GM04504 (cell line): ENCODE results near the gene ZBTB34.

Experiments used
- DNase-seq: peaks from one replicate; pipeline ENCODE4 v3.0.0-alpha.2; 2012; ENCODE audit warnings: low read depth

ZBTB34 gene

DNA sequence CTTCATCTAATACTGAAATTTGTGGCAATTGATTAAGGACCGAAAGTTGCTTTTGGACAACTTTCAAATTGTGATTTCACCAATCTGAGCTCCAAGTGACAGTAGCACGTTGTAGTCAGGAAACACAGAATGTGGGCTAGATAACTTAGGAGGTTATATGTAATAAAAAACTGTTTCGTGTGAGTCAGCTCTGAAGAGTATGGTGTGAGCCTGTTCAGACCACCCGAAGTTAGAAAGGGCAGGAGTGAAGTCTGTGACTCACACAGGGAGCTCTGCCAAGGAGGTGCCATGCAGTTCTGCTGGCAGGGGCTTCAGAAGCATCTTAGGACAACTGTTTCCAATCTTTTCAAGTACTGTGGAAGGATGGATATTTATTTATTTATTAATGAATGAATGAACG is 16.4 kb upstream of the ZBTB34 start:
- peak; percentile 51 for DNase-seq

DNA sequence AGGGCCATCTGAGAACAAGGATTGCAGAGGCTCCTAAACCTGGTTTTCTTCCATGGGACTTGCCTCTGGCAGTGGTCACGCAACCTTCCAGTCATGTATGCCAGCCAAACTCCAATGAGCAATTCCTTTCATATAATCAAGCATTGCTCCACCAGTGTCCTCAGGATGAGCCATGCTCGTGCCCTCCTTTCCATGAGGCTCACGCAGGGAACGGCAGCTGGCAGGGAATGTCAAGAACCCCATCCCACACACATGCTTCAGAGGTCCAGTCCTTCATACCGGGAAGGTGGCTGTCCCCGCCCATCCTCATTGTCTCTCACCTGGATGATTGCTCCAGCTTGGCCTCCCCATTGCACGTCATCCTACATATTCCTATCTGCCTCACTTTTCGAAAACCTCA is 13.4 kb upstream of the ZBTB34 start:
- no peak for DNase-seq

DNA sequence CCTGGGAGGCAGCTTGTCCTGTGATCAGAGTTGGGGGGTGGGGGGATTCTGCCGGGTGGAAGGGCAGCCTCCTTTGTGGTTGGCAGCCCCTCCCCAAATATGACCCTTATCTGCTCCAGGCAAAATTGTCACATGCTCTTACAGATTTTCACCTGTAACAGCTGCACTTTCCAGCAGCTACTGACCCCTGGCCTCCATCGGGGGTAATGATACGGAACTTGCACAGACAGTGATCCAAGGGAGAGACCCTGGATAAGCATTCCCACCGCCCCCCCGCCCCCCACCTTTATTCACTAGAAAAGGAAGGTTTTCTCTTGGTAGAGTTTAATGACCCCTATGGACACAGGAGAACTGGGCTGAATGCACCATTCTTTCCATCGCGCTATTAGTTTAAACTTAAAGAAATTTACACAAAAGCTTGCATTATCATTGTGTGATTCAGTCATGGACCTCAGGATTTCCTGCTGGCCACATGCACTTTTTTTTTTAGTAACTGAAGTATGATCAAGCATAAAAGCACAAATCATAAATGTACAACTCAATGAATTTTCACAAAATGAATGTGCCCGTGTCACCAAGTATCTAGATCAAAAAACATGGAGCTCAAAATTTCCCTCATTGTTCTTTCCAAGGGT is 10.7 kb upstream of the ZBTB34 start:
- DNase-seq: no peak

DNA sequence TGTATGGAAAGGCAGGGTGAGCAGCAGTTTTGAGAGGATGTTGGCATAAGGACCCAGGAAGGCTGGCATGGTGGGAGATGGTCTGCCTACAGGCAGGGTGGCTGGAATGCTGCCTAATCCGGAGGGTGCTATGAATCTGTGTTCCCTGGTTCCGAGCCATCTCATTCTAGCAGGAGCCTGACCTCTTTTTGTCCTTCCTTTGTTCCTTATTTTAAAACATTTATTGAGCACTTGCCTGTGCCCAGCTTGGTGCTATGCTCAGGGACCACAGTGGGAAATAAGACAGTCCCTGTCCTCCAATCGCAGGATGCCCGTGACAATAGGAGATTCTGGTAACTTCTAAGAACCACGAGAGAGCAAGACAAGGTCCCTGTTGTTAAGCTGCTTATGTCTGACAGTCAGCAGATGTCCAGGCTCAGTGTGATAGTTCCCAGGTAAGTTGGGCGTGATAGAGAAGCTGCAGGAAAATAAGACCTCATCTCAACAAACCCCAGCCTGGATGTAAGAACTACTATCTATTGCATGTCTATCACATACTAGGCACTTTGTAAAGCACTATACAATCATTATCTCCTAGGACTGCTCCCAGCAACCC is 9.1 kb upstream of the ZBTB34 start:
- no peak for DNase-seq

DNA sequence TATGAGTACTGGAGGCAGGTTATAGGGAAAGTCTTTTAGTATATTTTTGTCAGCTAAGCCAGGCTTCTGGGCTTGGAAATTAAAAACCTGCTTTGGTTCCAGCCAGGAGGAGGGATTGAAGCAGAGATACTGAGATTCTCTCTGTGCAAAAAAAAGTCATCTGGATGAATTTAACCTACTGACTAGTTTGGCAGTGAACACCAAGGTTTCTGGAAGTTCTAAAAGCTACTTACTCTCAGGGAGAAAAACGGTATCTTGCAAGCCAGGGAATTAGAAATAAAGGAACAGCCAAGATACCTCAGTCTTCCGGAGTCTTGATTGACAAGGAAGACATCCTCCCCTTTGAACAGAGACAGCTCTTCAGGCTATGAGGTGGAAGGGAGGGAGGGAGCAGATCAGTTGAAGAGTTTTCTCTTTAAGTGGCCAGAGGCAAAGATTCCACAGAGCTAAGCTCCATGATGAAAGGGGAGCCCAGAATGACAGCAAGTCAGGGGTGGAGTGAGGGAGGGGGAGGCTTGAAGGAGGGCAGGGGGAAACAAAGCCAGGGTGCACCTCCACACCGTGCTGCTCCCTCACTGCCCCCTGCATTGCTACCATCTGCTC is 8.3 kb upstream of the ZBTB34 start:
- no peak for DNase-seq

DNA sequence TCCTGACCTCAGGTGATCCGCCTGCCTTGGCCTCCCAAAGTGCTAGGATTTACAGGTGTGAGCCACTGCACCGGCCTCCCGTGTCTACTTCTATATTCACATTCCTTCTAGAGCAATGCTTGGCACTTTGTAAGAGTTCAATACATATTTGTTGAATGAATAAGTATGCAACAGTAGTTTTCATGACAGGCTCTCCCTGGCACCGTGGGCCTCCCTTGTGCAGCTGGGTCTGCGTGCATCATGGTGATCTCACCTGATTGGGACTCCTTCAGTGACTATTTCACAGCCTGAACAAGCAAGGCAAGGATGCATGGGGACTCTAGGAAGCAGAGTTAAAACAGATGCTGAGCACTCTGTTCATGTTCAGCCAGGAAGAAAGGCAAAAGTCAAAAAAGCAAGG is 6.8 kb upstream of the ZBTB34 start:
- DNase-seq: no peak

DNA sequence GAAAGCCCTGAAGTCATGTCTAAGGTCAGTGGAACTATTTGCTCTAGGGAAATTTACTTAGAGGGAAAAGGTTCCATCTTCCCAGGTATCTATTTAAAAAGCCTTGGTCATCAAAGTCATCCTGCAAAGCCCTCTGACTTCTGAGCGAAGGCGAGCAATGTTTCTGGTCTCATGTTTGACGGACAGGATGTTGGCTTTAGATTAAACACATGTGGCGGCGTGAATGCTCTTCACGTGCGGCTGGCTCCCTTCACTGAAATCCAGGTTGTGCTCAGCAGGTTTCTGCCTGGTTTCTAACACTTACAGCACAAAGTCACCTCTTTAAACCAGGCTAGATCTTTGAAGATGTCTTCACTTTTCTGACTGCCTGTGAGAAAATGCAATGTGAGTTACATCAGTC is 5.7 kb upstream of the ZBTB34 start:
- DNase-seq: no peak

DNA sequence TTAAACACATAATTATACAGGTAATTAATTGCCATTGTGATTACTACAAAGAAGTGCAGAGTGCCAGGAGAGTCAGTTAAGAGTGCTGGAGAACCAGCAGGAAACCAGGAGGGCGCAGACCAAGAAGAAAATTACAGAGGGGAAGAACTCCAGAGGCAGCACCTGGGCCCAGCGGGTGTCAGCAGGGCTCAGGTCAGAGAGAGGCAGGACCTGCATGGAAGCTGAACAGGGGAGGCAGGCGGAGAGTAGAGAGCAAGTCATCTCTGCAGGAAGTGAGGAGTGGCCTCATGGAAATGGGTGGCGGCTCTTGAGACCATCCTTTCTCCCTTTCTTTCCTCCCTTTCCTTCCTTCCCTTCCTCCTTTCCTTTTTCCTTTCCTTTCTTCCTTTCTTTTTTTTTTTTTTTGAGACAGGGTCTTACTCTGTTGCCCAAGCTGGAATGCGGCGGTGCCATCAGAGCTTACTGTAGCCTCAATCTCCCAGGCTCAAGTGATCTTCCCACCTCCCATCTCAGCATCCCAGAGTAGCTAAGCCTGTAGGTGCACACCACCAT is 4.0 kb upstream of the ZBTB34 start:
- no peak for DNase-seq

DNA sequence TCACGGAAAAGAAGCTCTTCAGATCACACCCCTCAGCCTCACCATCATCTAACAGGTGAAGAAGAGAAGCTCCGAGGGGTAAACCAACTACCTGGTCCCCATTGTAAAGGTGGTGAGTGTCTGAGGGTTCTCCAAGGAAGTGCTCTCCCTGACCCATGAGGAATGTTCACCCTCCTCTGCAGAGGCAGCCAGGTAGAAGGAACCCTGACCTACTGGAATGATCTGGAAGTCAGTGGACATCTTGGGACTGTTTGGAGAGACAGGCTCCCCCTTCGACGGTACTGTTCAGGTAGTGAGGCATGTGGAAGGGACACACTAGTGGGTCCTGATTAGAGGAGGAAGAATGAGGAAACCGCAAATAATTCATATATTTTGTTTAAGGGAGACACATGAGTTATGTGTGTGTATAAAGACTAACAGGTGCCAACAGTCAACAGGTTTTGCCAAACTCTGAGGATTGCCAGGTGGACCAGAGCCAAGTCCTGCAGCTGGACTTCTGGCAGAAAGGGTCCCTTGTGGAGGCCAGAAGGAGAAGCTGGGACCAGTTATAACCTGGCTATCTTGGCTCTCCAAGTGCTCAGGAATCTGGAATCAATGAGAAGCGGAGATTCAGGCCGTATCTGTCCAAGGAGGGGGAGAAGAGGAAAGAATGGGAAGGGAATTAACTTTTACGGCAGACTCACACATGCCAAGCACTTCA is 3.0 kb upstream of the ZBTB34 start:
- DNase-seq: no peak

DNA sequence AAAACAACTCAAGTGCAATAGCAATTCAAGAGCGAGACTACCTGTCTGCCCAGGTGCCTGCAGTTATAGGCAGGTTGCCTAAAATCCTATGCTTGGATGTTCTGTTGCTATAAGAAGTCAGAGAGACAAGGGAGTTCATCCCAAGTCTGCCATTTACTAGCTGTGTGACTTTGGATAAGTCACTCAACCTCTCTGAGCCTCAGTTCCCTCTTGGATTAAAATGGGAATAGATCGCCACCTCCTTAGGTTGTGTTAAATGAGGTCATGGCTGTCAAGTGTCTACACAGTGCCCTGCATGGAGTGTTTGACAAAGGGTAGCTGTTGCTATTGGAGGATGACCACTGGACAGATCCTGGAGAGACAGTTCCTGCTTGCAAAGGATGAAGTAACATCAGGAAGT is 1.3 kb upstream of the ZBTB34 start:
- no peak for DNase-seq

DNA sequence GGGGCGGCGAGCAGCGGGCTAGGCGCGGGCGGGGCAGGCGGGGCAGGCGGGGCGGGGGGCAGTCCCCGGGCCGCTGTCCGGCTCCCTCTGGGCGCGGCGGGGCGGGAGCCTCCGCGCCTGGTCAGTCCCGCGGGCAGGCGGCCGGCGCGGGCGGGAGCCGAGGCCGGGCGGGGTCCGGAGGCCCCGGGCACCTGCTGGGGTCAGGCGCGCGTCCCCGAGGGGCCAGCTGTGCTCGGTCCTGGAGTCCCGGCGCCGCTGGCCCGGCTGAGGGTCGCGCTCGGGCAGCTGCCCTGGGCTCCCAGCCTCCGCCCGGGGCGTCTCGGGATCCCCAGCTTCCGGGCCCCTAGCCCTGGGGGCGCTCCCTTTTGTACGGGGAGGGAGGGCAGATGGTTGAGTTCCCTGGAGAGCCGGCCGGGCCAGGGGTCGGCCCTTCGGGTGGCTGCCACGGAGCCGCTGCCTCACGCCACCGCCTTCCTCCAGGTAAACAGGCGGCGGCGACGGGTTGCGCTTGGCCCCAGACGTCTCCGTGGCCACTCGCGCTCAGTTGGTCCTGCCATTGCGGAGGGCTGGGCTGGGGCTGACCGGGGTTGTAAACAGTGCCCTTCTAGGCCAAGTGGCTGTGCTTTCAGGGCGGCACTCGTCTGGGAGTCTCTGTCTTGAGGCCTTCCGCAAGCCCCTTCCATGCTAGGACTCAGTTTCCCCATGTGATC is 473 bp downstream of the ZBTB34 start:
- DNase-seq: no peak

DNA sequence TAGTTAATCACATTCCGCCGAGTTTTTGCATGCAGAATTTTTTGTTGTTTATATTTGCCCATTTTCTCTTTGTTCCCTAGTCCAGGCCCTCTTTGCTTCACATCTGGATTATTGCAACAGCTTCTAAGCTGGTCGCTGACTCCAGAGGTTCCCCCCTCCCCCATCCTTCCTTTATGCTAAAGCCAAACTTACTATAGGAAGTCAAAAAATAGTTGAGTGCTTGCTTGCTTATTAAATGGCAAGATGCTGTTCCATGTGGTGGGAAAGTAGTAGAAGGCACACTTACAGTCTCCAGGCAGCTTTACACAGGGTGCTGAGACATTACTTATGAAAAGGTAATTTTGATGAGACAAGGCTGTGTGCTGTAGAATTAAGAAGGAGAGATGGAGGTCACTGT is 1.3 kb downstream of the ZBTB34 start:
- no peak for DNase-seq

DNA sequence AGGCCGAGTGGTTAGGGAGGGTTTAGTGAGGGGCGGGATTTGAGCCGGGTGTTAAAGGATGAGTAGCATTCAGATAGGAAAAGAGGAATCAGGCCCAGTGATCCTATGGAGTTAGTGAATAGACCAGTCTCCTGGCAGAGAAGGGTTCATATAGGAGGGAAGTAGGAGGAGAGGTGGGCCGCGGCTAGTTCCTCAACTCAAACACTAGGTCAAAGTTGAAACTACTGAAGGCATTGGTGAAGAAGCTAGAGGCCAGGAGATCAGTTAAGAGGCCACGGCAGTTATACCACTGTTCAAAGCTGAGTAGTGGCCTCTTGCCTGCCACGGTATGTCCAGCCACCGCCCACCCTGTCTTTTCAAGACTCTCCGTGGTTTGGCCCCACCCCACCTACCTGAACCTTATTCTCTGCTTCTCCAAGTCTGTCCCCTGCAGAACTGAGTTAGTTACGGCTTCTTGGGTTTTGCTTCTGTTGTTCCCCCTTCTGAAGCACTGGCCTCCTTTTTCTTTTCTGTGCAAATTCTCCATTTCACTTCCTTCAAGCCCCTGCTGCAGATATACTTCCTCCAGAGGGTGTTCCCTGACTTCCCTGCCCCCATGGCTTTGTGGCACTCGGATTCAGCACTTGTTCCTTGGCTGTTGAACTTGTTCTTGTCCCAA is 1.8 kb downstream of the ZBTB34 start:
- no peak for DNase-seq

DNA sequence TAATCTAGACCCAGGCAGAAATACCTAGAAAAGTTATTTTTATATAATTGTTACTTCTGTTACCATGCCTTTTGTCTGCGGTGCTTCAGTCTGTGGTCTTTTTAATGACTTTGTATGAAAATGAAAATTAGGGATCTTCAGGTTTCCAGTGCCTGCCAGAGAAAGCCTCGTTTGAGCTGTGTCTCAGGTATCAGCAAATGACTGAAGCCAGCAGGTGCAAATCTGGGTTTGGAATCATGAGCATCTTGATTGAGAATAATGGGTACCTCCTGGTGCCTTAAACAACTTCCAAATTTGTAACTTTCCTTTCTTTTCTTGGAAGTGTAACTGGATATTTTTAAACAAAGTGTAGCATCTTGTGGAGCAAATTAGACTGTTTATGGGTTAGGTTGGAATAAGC is 4.3 kb downstream of the ZBTB34 start:
- DNase-seq: no peak

DNA sequence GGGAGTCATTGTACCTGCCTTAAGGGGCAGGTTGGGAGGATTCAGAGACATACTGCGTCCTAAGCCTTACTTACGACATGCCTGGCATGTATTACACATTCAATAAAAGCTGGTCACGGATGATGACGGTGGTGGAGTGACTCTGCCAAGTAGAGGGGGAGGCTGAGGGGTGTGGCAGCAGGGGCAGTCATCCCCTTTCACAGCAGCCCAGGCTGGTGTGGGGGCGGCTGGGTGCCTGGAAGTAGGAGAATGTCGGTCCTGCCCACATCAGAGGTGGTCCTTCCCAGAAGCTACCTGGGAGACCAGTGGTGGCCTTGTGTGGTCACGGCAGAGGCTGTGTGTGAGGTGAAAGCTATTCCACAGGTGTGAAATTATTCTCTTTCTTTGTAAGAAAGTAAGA is 8.9 kb downstream of the ZBTB34 start:
- no peak for DNase-seq

DNA sequence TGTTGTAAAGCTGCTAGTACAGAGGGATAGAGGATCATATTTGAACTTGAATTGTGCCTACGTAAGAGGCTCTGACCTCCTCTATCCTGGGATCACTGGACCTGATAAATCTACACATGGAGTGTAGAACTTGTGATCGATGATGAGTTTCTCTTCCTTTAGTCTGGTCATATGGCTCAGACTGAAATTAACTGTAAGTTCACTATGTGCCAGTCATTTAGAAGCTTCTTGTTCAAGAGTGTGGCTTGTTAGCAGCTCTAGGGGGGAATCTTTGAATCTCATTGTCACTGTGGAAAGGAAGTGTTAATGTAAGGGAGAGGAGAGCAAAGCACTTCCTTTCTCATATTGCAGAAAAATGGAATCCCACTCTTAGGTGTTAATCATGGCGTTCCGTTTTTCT is 12.1 kb downstream of the ZBTB34 start:
- no peak for DNase-seq

DNA sequence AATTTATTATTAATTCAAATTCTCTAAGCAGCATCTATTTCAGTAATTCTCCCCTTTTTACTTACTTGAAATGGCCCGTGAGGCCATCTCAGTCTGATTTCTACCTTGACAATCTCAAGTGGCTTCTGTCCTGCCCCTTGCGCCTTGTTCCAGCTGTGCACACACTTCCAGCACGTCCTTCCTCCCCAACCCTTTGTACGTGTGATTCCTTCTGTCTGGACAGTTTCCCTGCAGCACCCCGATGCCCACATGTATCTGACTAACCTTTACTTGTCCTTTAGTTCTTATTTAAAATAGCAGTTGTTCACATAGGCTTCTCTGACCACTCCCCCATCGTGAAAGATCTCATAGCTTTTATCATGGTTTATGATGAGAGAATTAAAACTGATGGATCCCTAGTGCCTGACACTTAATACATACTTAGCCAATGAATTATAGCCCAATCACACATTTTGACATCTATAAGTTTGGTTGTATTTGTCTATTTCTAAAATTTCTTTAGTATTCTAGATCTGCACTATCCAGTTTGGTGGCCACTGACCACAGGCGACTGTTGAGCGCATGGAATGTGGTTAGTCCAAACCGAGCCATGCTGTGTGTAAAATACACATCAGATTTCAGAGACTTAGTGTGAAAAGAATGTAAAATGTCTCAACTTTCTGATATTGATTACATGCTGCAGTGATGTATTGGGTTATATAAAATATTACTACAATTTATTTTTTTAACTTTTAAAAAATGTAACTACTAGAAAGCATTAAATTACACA is 14.3 kb downstream of the ZBTB34 start:
- no peak for DNase-seq

DNA sequence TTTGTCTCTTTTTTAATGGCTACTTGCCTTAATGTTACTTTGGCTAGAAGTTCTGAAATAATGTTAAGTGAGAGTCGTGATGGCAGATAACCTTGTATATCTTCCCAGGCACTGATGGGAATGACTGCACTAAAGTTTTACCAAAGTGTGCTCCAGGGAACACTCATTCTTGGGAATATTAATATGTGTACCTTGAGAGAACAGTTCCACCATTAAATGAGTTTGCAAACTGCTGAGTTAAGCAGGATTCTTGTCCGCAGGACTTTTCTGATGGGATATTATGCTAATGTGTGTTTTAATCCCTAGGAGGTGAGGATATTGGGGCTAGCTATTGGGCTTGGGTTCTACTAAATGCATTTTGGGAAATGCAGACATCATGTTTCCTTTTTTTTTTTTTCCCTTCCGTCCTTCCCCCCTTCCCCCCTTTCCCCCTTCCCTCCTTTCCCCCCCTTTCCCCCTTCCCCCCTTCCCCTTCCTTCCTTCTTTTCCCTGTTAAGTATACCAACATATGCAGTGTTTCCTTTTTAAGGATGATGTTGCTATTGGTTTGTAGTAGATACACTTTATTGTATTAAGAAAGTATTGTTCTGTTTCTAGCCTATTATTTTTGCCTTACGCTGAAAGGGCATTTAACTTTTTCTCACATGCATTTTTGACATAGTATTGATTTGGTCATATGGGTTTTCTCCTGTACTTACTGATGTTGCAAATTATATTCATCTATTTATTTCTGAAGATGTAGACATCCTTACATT is 15.5 kb downstream of the ZBTB34 start:
- no peak for DNase-seq

DNA sequence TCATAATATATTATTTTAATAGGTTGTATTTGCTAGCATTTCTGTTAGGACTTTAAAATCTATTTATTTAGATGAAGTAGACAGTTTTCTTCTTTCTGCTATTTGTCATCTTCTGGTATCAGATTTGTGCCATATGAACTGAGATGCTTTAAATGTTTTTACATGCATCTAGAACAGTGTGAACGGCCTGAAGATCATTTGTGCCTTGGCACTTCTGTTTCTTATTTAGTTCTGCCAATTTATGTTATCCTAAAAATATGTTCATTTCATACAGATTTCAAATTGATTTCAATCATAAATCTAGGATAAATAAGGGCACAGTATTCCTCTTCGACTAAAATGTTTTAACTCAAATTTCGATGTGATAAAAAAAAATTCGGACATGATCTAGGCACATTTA is 16.1 kb downstream of the ZBTB34 start:
- no peak for DNase-seq

DNA sequence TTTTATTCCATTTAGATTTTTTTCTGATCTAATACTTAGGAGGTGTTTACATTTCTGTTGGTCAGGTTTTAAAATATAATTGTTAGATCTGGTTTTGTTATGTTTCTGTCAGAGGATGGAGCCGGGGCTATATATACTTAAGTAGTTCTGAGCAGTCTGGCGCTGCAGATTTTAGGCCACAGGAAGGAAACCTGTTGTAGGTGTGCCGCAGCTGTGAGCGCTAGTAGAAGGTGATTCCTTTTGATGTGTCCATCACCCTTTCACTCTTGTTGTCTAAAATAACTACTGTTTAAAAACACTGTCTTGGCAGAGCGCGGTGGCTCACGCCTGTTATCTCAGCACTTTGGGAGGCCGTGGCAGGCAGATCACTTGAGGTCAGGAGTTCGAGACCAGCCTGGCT is 17.0 kb downstream of the ZBTB34 start:
- DNase-seq: no peak
